GM19395 (cell line): ENCODE results near the gene PERCC1.

Source experiments
- ATAC-seq: cut with Tn5 transposase; IDR thresholded peaks from one replicate; pipeline ENCODE4 v1.9.1; 2021; ENCODE audit warnings: mild to moderate bottlenecking, moderate library complexity; ENCODE audit not compliant: unreplicated experiment

The PERCC1 gene

DNA sequence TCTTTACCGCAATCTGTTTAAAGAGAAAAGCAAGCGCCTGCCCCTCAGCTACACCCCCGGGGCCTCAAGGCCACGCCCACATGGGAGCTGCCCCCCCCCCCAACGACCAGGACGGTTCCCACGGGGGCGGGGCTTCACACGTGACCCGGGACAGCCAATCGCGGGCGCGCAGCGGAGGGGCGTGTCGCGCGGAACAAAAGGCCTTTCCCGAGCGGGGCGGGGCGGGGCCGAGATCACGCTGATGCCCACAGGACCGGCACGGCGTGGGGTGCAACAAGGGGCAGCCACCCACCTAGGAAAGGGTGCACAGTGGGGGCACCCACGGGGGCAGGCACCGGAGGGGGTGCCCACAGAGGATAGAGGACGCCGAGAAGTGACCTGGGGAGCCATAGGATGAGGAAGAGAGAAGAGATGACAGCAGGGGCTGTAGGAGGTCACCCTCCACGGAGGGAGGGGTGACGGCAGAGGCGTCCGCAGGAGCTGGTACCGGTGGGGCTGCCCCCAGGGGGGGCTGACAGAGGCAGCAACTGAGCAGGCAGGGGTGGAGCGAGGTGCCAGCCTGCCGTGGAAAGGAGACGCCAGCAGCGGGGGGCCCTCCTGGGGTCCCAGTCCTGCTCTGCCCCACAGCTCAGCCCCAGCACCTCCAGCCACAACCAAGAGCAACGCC lies 22.6 kb upstream of the PERCC1 start:
- peak; percentile 79 for ATAC-seq

GRCh38 chr16:1412847-1413246 lies 18.0 kb upstream of the PERCC1 start:
- ATAC-seq: no peak

GRCh38 chr16:1413684-1414531 lies 17.0 kb upstream of the PERCC1 start:
- peak; percentile 41 for ATAC-seq

DNA sequence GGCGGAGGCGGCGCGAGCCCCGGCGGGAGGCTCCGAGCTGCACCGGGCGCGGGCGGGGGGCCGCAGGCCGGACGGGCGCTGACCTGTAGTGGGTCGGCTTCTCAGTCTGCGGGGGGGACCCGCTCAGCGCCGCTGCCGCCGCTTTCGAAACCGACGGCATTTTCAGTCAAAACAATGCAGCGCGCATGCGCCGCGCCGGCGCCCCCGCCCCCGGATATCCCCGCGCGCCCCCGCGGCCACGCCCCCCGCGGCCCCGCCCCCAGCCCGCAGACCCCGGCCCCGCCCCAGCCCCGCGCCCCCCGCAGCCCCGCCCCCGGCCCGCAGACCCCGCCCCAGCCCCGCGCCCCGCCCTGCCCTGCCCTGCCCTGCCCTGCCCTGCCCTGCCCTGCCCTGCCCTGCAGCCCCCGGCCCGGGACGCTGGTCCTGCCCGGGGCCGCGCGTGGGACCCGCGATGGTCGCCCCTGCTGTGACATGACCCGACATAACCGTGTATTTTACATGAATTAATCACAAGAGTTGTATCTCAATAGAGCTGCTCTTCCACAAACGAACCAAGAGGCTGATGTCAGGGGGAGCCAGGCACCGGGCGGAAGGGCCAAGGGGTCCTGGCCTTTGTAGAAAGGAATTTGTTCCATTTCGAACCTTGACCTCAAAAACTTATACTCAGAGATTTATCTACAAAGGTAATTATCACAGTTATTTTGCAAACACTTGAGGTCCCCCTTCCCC lies 16.2 kb upstream of the PERCC1 start, which contains the start of gene UNKL:
TSS of gene UNKL (minus strand) at position 173 of the 729 bp plus-strand sequence. CDS start at position 160, 13 bp downstream.
- ATAC-seq: peak; percentile 41

GRCh38 chr16:1416521-1416941 lies 14.3 kb upstream of the PERCC1 start:
- ATAC-seq: no peak

- ATAC-seq: peak; percentile 9
These were observed 10.8 kb upstream of the PERCC1 start for GRCh38 chr16:1420111-1420539.

DNA sequence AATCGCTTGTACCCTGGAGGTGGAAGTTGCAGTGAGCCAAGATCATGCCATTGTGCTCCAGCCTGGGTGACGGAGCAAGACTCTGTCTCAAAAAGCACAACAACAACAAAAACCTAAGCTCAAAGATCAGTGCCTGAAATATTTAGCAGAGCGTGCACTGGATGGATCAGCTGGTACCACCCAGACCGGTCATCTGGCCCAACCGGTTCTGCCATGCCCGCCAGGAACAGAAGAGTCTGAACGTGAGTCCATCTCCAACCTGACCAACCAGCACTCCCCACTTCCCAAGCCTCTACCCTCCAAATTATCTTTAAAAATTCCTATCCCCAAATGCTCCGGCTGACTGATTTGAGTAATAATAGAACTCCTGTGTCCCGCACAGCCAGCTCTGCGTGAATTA lies 8.8 kb upstream of the PERCC1 start:
- ATAC-seq: no peak

- ATAC-seq: no peak
These were observed 6.8 kb upstream of the PERCC1 start for GRCh38 chr16:1424028-1424427.

DNA sequence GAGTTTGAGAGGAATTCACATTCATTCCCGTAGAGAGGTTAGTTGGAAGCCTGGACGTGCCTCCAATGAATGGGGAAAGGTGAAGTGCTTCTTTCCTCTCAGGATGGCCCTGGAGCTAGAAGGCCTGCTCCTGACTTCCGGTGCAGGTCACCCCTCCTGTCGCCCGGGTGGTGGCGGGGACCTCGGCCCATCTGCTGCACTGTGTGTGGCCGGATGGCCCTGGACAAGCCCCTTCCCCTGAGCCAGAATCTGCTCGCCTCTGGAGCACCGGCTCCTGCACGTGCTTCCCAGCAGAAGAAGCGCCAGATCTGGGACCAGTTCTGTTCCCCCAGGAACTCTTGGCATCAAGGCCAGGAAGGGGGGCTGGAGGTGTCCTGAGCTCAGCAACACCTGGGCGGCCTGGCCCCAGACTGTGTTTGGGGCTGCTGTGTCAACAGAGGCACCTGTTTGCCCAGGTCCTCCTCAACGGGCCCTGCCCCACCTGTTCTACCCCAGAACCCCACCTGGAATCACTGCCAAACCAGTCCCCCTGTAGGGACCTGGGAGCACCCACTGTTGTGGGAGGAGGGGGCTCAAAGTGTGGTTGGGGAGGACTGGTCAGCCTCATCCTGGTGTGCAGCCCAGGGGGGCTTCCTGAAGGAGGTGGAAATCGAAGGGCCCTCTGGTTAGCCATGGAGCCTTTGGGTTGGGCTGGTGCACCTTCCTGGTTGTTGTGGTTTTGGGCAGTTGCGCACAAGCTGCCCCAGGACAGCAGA lies 5.1 kb upstream of the PERCC1 start:
- no peak for ATAC-seq

- no peak for ATAC-seq
These were observed 4.0 kb upstream of the PERCC1 start for GRCh38 chr16:1426734-1427471.

DNA sequence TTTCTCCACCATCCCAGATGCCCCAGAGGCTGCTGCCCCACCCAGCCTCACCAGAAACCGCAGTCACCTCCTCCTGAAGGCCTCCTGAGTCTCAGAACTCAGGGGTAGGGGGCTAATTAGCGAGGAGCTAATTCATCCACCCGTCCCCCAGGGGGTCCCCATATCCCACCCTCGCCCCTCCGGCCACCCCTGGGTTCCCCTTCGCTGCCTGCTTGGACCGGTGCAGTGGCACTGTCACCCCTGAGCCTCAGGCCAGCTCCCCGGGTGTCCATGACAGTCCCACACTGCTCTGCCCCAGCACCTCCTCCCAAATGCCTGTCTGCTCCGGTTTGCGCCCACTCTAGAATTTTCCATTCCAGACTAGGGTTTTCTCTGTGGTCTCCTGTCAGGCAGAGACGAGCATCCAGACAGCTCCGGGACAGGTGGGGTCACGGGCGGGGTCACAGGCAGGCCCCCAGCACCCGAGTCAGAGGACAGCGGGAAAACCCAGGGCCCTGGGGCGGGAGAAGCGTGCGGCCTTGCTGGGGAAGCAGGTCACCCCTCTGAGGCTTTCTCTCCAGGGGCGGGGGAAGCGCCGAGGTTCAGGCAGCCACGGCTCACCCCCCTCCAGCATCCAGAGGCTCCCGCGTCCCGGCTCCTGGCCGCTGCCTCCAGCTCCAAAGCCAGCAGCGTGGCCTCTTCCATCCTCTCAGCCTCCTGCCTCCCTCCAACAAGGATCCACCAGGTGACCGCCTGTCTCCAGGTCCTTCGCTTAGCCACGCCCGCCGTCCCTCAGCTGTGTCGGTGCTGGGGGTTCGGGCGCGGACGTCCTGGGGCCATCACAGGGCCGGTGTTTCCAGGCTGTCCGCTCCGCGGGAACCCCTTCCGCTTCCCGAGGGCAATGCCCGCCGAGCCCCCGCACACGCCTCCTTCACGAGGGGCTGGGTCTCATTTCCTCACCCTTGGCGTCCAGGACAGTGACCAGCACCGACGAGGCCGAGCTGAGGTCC lies 3.1 kb upstream of the PERCC1 start:
- no peak for ATAC-seq

DNA sequence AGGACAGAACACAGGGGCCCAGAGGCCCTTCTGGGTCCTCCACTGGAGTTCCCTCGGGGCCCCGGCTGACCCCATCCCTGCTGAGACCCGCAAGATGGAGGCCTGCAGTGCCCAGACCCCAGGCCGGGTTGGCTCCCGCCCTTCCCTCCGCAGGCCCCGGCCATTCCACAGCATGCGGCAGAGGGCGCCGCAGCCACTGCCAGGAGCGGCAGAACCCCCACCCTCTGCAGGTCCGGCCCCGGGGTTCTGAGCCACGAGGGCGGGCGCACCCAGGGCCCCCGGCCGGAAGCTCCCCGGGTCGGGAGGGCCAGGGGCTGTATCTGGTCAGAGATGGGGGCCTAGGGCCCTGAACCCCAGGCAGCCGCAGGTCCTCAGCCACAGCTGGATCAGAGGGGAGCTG lies 2.4 kb upstream of the PERCC1 start:
- no peak for ATAC-seq

- no peak for ATAC-seq
These were observed 1.9 kb upstream of the PERCC1 start for GRCh38 chr16:1429012-1429411.

DNA sequence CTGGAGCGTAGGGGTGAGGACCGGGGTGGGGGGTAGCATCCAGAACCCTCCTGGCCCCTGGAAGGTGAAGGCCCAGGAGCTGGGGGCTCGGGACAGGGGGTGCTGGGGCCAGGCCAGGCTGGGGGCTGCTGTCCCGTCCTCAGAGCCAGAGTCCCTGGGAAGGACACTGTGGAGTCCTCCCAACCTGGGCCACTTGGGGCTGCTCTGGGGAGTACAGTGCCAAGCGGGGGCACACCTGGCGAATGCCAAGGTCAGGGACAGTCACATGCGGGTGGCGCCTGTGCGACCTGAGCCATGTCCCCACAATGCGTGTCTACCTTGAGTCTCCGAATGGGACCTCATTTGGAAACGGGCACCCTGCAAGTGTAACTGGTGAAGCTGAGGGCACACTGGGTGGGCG lies 1.2 kb upstream of the PERCC1 start:
- ATAC-seq: no peak

DNA sequence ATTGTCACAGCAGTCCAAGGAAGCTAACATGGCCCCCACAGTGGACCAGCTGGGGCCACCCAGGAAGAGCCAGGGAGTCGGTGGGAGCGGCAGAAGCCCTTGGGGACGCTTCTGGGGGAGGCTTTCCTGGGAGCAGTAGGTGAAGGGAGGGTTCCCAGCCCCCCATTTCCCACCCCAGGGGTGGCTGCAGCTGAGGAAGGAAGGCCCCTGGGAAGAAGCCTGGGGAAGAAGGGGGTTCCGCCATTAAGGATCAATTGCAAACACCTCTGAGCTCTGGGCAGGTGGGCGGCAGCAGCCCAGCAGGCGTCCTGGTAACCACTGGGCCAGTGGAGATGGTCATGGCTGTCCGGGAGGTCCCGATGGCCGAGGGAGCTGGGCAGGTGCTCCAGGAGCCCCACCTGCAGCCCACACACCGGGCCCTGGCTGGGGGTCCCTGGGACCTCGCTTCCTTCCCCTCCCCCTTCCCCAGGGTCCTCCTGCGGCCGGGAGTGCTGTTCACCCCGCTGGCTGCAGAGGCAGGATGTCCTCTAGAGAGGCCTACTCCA lies 592 bp upstream of the PERCC1 start:
- ATAC-seq: no peak

- no peak for ATAC-seq
These were observed 806 bp downstream of the PERCC1 start for GRCh38 chr16:1431497-1432270.

GRCh38 chr16:1432388-1433262 lies 1.7 kb downstream of the PERCC1 start:
- ATAC-seq: no peak
